HEK293 (cell line): ENCODE data around the gene INTS6L.
"Not testable (repeated sequence)": the region's sequence is repeated elsewhere in the genome, so short reads cannot be mapped to it uniquely, and the experiment has no call there.

ENCODE experiments used
- HOXA7 ChIP-seq: sonication (generic); formaldehyde crosslinking; IDR thresholded peaks from 2 replicates; pipeline ENCODE4 v1.8.1; 2022; ENCODE audit warnings: missing genetic modification reagents, borderline replicate concordance
- YY1 ChIP-seq: fragments of 450-650 bp; formaldehyde crosslinking; IDR thresholded peaks from 2 replicates; pipeline ENCODE4 v1.5.1; 2018; ENCODE audit warnings: missing biosample characterization, missing genetic modification characterization
- ZBTB8A ChIP-seq: fragments of 450-650 bp; formaldehyde crosslinking; IDR thresholded peaks from 2 replicates; pipeline ENCODE4 v1.5.1; 2016; ENCODE audit warnings: missing biosample characterization, missing genetic modification characterization
- ZNF223 ChIP-seq: fragments of 450-650 bp; formaldehyde crosslinking; IDR thresholded peaks from 2 replicates; pipeline ENCODE4 v1.5.1; 2016; ENCODE audit warnings: missing biosample characterization, missing genetic modification characterization
- ZNF529 ChIP-seq: fragments of 450-650 bp; formaldehyde crosslinking; IDR thresholded peaks from 2 replicates; pipeline ENCODE4 v1.5.1; 2017; ENCODE audit warnings: missing genetic modification characterization, missing biosample characterization; ENCODE audit not compliant: insufficient replicate concordance
- ZNF549 ChIP-seq: fragments of 450-650 bp; IDR thresholded peaks from 2 replicates; pipeline ENCODE4 v1.5.1; 2018; ENCODE audit warnings: missing biosample characterization, missing genetic modification characterization, mild to moderate bottlenecking, inconsistent platforms, moderate library complexity
- ZNF621 ChIP-seq: fragments of 450-650 bp; formaldehyde crosslinking; IDR thresholded peaks from 2 replicates; pipeline ENCODE4 v1.5.1; 2017; ENCODE audit warnings: missing biosample characterization, missing genetic modification characterization
- TF ChIP-seq, protein P1 (sequence below): fragments of 450-650 bp; formaldehyde crosslinking; IDR thresholded peaks from 2 replicates; pipeline ENCODE4 v1.5.1; 2016; ENCODE audit warnings: missing biosample characterization, missing genetic modification characterization
- TF ChIP-seq, protein P2 (sequence below): fragments of 450-650 bp; formaldehyde crosslinking; IDR thresholded peaks from 2 replicates; pipeline ENCODE4 v1.5.1; 2016; ENCODE audit warnings: missing biosample characterization, missing genetic modification characterization
- TF ChIP-seq, protein P3 (sequence below): fragments of 450-650 bp; formaldehyde crosslinking; IDR thresholded peaks from 2 replicates; pipeline ENCODE4 v1.5.1; 2016; ENCODE audit warnings: missing biosample characterization, missing genetic modification characterization
- TF ChIP-seq, protein P4 (sequence below): fragments of 450-650 bp; formaldehyde crosslinking; optimal IDR thresholded peaks from 2 replicates; pipeline ENCODE3; 2016; ENCODE audit warnings: missing biosample characterization, mild to moderate bottlenecking, missing genetic modification characterization

DNA sequence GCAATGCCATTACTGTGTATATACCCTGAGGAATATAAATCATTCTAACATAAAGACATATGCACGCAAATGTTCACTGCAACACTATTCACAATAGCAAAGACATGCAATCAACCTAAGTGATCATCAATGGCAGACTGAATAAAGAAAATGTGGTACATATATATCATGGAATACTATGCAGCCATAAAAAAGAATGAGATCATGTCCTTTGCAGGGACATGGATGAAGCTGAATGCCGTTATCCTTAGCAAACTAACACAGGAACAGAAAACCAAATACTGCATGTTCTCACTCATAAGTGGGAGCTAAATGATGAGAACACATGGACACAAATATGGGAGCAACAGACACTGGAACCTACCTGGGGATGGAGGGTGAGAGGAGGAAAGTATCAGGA is 73.6 kb downstream of the INTS6L start:
- TF ChIP-seq HOXA7 (CRISPR knock-in tag); ZBTB8A (tag by site-specific recombination); ZNF223 (tag by site-specific recombination); ZNF621; ZNF549 (tag by site-specific recombination); ZNF529; YY1 (tag by site-specific recombination): not testable (repeated sequence)
- TF ChIP-seq, protein P1, sequence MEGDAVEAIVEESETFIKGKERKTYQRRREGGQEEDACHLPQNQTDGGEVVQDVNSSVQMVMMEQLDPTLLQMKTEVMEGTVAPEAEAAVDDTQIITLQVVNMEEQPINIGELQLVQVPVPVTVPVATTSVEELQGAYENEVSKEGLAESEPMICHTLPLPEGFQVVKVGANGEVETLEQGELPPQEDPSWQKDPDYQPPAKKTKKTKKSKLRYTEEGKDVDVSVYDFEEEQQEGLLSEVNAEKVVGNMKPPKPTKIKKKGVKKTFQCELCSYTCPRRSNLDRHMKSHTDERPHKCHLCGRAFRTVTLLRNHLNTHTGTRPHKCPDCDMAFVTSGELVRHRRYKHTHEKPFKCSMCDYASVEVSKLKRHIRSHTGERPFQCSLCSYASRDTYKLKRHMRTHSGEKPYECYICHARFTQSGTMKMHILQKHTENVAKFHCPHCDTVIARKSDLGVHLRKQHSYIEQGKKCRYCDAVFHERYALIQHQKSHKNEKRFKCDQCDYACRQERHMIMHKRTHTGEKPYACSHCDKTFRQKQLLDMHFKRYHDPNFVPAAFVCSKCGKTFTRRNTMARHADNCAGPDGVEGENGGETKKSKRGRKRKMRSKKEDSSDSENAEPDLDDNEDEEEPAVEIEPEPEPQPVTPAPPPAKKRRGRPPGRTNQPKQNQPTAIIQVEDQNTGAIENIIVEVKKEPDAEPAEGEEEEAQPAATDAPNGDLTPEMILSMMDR (tag by site-specific recombination), result not testable (repeated sequence)
- TF ChIP-seq, protein P2, sequence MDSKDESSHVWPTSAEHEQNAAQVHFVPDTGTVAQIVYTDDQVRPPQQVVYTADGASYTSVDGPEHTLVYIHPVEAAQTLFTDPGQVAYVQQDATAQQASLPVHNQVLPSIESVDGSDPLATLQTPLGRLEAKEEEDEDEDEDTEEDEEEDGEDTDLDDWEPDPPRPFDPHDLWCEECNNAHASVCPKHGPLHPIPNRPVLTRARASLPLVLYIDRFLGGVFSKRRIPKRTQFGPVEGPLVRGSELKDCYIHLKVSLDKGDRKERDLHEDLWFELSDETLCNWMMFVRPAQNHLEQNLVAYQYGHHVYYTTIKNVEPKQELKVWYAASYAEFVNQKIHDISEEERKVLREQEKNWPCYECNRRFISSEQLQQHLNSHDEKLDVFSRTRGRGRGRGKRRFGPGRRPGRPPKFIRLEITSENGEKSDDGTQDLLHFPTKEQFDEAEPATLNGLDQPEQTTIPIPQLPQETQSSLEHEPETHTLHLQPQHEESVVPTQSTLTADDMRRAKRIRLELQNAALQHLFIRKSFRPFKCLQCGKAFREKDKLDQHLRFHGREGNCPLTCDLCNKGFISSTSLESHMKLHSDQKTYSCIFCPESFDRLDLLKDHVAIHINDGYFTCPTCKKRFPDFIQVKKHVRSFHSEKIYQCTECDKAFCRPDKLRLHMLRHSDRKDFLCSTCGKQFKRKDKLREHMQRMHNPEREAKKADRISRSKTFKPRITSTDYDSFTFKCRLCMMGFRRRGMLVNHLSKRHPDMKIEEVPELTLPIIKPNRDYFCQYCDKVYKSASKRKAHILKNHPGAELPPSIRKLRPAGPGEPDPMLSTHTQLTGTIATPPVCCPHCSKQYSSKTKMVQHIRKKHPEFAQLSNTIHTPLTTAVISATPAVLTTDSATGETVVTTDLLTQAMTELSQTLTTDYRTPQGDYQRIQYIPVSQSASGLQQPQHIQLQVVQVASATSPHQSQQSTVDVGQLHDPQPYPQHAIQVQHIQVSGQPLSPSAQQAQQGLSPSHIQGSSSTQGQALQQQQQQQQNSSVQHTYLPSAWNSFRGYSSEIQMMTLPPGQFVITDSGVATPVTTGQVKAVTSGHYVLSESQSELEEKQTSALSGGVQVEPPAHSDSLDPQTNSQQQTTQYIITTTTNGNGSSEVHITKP, result not testable (repeated sequence)
- TF ChIP-seq, protein P3, sequence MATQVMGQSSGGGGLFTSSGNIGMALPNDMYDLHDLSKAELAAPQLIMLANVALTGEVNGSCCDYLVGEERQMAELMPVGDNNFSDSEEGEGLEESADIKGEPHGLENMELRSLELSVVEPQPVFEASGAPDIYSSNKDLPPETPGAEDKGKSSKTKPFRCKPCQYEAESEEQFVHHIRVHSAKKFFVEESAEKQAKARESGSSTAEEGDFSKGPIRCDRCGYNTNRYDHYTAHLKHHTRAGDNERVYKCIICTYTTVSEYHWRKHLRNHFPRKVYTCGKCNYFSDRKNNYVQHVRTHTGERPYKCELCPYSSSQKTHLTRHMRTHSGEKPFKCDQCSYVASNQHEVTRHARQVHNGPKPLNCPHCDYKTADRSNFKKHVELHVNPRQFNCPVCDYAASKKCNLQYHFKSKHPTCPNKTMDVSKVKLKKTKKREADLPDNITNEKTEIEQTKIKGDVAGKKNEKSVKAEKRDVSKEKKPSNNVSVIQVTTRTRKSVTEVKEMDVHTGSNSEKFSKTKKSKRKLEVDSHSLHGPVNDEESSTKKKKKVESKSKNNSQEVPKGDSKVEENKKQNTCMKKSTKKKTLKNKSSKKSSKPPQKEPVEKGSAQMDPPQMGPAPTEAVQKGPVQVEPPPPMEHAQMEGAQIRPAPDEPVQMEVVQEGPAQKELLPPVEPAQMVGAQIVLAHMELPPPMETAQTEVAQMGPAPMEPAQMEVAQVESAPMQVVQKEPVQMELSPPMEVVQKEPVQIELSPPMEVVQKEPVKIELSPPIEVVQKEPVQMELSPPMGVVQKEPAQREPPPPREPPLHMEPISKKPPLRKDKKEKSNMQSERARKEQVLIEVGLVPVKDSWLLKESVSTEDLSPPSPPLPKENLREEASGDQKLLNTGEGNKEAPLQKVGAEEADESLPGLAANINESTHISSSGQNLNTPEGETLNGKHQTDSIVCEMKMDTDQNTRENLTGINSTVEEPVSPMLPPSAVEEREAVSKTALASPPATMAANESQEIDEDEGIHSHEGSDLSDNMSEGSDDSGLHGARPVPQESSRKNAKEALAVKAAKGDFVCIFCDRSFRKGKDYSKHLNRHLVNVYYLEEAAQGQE (tag by site-specific recombination), result not testable (repeated sequence)
- TF ChIP-seq, protein P4, sequence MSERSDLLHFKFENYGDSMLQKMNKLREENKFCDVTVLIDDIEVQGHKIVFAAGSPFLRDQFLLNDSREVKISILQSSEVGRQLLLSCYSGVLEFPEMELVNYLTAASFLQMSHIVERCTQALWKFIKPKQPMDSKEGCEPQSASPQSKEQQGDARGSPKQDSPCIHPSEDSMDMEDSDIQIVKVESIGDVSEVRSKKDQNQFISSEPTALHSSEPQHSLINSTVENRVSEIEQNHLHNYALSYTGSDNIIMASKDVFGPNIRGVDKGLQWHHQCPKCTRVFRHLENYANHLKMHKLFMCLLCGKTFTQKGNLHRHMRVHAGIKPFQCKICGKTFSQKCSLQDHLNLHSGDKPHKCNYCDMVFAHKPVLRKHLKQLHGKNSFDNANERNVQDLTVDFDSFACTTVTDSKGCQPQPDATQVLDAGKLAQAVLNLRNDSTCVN, result not testable (repeated sequence)
